ENCODE data around the gene C22orf39.

DNA sequence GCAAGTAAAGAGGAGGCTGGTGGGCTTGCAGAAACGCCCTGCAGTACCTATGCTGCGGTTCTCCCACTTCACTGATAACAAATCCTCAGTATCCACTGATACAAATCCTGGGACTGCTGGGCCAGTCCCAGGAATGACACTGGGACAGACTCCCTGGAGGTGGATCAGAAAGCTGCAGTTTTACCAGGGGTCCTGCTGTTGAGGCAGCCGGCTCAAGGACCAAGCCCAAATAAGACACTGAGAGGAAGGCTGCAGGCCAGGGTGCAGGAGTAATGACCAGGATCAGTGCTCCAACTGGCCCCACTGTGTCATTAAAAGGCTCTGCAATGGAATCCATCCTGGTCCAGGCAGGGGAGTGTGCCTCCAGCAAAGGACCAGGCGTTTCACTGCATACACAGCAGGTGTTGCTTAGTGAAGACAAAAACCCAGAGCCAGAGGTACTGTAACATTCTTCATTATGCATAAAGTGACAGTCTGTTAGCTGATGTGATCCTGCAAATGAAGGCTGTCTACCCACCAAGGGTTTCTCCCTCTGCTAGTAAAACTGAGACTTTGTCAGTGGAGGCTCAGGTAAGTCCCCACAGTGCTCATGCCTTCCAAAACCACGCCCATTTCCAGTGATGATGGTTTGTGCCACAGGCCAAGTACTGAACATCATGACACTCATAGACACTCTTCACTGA lies 1.4 kb upstream of the C22orf39 start:
- TF ChIP-seq CTCF (IDR thresholded peaks at IDR 0.05) (no peak), POLR2A (IDR thresholded peaks at IDR 0.05) (no peak), EP300 (IDR thresholded peaks at IDR 0.05) (no peak), POLR2AphosphoS5 (IDR thresholded peaks at IDR 0.05) (no peak)
